ENCODE data around the gene SNAPC2. TPM values are rescaled to one million over a fixed set of nuclear protein-coding genes. Genes with fewer than 3 reads are reported as not detected.
A peak's percentile ranks its signal among the peaks of the same experiment; 100 is the strongest.

SNAPC2 gene
- total and polyA plus RNA-seq, 12 donors = 8.2 to 38.2 (median 20.9) TPM

DNA sequence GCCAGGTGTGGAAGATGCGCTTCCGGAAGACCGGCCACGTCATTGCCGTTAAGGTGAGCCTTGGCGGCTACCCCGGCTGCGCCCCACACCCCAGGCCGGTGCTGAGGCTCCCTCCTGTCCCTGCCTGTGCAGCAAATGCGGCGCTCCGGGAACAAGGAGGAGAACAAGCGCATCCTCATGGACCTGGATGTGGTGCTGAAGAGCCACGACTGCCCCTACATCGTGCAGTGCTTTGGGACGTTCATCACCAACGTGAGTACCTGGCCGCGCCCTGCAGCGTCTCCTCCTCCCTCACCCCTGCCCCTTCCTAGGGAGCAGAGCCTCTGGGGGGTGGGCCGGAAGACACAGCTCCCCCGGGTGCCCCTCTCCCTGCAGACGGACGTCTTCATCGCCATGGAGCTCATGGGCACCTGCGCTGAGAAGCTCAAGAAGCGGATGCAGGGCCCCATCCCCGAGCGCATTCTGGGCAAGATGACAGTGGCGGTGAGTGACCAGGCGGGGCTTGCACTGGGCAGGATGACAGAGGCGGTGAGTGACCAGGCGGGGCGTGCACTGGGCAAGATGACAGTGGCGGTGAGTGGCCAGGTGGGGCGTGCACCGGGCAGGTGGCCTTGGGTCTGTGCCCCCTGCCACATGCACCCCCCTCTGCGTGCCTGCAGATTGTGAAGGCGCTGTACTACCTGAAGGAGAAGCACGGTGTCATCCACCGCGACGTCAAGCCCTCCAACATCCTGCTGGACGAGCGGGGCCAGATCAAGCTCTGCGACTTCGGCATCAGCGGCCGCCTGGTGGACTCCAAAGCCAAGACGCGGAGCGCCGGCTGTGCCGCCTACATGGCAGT, 9.6 kb upstream of the SNAPC2 start:
- Histone ChIP-seq H3K4me3 (no peak overlapping the region), H3K36me3 (replicated peaks in 1 of 2) (peaks cover 0 to 35% of the 10 kb centered on the region in 2 donors), H3K9me3 (replicated peaks in 1 of 3) (no peaks in the 10 kb centered on the region), H3K4me1 (replicated peaks in 1 of 2) (peaks cover 0 to 23% of the 10 kb centered on the region in 2 donors), H3K27me3 (no peaks in the 10 kb centered on the region), H3K27ac (no peak overlapping the region)
- TF ChIP-seq, protein P1, sequence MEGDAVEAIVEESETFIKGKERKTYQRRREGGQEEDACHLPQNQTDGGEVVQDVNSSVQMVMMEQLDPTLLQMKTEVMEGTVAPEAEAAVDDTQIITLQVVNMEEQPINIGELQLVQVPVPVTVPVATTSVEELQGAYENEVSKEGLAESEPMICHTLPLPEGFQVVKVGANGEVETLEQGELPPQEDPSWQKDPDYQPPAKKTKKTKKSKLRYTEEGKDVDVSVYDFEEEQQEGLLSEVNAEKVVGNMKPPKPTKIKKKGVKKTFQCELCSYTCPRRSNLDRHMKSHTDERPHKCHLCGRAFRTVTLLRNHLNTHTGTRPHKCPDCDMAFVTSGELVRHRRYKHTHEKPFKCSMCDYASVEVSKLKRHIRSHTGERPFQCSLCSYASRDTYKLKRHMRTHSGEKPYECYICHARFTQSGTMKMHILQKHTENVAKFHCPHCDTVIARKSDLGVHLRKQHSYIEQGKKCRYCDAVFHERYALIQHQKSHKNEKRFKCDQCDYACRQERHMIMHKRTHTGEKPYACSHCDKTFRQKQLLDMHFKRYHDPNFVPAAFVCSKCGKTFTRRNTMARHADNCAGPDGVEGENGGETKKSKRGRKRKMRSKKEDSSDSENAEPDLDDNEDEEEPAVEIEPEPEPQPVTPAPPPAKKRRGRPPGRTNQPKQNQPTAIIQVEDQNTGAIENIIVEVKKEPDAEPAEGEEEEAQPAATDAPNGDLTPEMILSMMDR (IDR thresholded peaks at IDR 0.05) = no peak
- no peak for TF ChIP-seq POLR2A (IDR thresholded peaks at IDR 0.05)
- 90 to 92% (median 91%) methylated on average over 29 to 54 of the region's 54 CpGs for WGBS, 4 donors
- DNase-seq = no peak
- intact Hi-C loops (cut with DNase I) = no loop called here

DNA sequence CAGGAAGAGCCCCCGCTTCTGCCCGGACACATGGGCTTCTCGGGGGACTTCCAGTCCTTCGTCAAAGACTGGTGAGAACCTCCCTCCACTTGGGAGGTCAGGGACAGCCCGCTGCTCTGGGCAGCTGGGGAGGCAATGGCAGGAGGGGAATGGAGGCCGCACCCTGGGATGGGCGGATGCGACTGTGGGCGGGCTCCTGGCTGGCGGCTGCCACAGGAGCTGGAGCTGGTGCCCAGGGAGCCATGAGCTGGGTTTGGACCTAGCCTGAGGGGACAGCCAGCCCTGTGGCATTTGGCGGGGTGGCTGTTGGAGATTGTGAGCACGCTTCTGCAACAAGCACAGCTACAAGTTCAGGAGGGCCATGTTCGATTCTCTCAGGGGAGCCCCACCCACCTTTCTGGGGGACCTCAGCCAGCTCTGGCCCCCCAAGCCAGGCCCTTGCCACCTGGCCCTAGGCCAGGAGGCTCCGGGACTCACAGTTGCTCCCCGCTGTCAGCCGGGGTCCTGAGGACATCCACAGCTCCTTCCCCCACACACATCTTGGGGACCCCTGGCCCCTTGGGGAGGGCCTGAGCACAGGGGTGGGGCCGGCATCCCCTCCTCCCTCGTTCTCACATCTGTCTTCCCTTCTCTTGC, 8.5 kb upstream of the SNAPC2 start:
- H3K4me1 ChIP-seq (replicated peaks in 1 of 2) = peaks cover 7 to 20% of the 10 kb centered on the region in 2 donors
- H3K27ac ChIP-seq = no peak overlapping the region
- H3K36me3 ChIP-seq (replicated peaks in 1 of 2) = peaks cover 0 to 35% of the 10 kb centered on the region in 2 donors
- peaks cover 5% of the 10 kb centered on the region for H3K27me3 ChIP-seq
- TF ChIP-seq POLR2A (IDR thresholded peaks at IDR 0.05) = no peak
- TF ChIP-seq, protein P1 (IDR thresholded peaks at IDR 0.05) = no peak
- 92 to 98% (median 94%) methylated on average over 5 to 18 of the region's 18 CpGs for WGBS, 4 donors
- no peak overlapping the region for H3K4me3 ChIP-seq
- intact Hi-C loops (cut with DNase I) = no loop called here
- no peaks in the 10 kb centered on the region for H3K9me3 ChIP-seq (replicated peaks in 1 of 3)
- peak in 1 of 7 donors; percentile 23 for DNase-seq

DNA sequence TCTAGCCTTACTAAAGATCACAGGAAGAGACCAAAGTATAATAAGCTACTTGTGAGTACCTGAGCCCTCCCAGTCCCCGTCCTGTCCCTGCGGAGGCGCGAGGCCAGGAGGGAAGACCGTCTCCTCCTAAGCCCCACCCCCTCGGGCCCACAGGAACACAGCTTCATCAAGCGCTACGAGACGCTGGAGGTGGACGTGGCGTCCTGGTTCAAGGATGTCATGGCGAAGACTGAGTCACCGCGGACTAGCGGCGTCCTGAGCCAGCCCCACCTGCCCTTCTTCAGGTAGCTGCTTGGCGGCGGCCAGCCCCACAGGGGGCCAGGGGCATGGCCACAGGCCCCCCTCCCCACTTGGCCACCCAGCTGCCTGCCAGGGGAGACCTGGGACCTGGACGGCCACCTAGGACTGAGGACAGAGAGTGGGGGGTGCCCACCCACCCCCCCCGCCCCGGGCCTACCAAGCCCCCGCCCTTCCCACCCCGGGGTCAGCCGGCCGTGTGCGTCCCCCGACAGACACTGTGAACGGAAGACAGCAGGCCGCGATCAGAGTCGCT, 7.9 kb upstream of the SNAPC2 start:
- H3K9me3 ChIP-seq (replicated peaks in 1 of 3) = no peaks in the 10 kb centered on the region
- peaks cover 0 to 35% of the 10 kb centered on the region in 2 donors for H3K36me3 ChIP-seq (replicated peaks in 1 of 2)
- peaks cover 11% of the 10 kb centered on the region for H3K27me3 ChIP-seq
- H3K4me1 ChIP-seq (replicated peaks in 1 of 2) = peaks cover 7 to 19% of the 10 kb centered on the region in 2 donors
- H3K4me3 ChIP-seq = no peak overlapping the region
- intact Hi-C loops (cut with DNase I) = no loop called here
- DNase-seq = peak in 2 of 7 donors; percentile 23 to 52
- WGBS, 4 donors = 86 to 95% (median 90%) methylated on average over 13 to 31 of the region's 31 CpGs
- H3K27ac ChIP-seq = no peak overlapping the region
- TF ChIP-seq, protein P1 (IDR thresholded peaks at IDR 0.05) = no peak
- no peak for TF ChIP-seq POLR2A (IDR thresholded peaks at IDR 0.05)

All from adrenal gland (tissue), 12 donors.